ENCODE data around the gene G3BP1.

DNA sequence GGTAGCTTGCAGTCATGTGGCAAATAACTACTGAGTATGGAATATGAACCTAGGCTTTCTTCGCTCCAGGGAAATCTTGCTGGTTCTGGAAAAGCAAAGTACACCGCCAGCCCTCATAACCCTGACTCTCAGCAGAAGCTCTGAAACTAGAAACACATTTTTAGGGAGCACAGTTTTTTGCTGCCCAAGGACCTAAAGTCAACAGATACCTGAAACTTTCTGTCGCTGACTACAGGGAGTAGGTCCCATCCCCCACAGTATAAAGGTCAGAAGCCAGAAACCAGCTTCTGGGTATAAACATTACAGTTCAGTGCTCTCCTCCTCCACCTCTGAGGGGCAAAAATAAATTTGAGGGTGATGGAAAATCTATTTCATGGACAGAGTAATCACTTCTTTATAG lies 16.4 kb upstream of the G3BP1 start:
- TF ChIP-seq CTCF (IDR thresholded peaks at IDR 0.05) (no peak), EP300 (IDR thresholded peaks at IDR 0.05) (no peak), POLR2AphosphoS5 (IDR thresholded peaks at IDR 0.05) (no peak), POLR2A (IDR thresholded peaks at IDR 0.05; ENCODE audit: low read depth) (no peak)
